ENCODE results near the gene MBOAT7.
"Not testable (repeated sequence)": the region's sequence is repeated elsewhere in the genome, so short reads cannot be mapped to it uniquely, and the experiment has no call there.

The MBOAT7 gene, protein sequence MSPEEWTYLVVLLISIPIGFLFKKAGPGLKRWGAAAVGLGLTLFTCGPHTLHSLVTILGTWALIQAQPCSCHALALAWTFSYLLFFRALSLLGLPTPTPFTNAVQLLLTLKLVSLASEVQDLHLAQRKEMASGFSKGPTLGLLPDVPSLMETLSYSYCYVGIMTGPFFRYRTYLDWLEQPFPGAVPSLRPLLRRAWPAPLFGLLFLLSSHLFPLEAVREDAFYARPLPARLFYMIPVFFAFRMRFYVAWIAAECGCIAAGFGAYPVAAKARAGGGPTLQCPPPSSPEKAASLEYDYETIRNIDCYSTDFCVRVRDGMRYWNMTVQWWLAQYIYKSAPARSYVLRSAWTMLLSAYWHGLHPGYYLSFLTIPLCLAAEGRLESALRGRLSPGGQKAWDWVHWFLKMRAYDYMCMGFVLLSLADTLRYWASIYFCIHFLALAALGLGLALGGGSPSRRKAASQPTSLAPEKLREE
- total RNA-seq = 47.5 to 65.6 (median 53.7) reads per million in 4 experiments

DNA sequence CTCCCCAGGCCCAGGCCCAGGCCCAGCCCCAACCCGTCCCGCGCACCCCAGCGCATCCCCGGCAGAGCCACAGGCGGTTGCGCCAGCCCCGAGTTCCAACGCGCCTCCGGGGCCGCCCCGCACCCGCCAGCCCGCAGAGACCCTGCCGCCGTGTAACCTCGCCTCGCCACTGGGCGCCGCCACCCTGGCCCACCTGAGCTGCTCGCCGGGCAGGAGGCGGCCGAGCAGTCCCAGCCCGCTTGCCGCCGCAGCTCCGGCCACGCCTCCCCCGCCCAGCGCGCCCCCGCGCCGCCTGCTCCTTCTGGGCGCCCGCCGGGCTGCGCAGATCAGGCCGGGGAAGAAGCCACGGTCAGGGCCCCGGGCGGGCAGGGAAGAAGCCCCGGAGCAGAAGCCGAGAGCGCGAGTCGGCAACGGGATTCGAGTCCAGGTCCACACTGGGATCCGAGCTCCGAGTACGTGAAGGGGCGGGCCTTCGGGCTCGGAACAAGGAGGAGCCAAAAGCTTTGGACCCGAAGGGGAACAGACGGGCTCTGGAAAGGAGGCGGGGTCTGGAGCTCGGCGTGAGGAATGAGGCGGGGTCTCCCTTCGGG is at the start of gene MBOAT7:
MBOAT7 (minus strand) TSS at position 436 of the 590 bp plus-strand sequence. CDS start 1,072 bp downstream, outside the sequence.
- peak; percentile 67 for DNase-seq

DNA sequence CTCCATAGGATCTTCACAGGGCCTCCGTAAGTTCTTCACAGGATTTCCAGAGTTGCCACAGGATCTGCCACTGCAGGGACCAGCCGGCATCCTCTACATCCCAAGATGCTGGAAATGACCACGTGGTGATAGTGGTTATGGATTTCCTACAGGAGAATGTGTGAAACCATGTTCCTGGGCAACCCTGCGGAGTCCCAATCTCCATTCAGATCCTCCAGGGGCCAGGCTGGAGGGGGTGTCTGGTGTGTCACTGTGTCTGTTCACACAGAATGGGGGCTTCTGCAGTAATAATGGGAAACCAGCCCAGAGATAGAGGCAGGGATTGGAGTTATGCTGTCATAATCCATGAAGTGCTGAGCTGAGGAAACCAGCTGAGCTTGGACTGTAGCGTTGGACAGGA is 44.6 kb upstream of the MBOAT7 start:
- DNase-seq = no peak

DNA sequence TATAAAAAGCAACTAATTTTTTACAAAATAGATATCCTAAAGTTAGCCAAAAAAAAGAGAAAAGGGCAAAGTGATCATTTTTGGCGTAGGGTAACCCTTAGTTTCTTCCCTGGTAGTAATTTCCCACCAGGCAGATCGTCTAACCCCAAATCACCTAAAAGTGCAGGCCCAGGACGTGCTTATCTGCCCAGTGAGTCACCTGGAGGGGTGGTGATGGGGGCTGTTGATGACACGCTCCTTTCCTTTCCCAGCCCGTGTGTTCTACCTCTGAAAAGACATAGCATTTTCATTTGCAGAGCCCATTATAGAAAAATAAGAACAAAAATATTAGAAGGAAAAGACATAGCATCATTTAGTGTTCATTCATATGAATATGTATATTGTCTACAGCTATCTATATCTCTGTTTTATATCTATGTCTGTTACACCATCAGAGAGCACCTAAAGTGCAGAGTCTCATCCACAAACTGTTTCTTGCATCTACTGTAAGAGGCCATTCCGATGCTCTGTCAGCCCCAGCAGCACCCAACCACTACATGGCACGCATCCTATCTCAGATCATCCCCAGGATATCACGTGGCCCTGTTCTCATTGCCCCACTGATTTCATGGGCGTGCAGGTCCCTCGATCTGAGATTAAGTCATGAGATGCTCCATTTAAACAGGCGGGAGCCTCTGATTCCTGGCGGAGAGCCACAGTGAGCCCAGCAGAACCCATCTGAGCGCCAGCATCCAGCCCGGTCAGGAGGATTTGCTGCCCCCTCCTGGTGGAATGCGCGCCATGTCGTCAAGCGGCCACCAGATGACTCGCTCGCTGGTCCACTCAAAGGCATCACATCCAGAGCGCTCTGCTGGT is 41.9 kb upstream of the MBOAT7 start:
- DNase-seq = peak; percentile 70

DNA sequence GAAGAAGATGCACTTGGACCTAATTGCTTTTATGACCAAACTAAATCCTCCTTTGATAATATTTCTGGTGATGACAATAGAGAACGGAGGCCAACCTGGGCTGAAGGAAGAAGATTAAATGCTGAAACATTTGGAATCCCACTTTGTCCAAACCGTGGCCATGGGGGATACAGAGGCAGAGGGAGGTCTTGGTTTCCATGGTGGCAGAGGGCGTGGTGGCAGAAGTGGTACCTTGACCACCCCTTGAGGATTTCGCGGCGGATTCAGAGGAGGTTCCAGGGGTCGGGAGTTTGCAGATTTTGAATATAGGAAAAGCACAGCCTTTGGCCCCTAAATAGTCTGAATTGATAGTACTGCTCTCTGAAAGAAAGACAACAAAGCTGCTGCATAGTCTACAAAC is 40.7 kb upstream of the MBOAT7 start:
- no peak for DNase-seq

DNA sequence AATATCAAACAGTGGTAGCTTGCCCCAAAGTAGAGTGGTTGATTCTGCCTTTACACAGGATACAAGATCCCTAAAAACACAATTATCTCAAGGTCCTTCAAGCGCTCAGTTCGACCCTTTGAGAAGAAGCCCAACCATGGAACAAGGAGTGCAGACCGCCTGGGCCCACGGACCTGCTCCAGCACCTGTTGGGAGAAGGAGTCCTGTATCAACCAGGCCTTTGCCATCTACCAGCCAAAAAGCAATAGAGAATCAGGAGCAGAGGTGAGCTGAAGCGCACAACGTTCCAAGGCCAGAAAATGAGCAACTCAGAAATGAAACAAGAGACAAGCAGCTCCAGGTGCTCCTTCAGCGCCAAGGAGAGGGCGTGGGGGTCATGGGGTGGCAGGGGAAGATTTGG is 39.8 kb upstream of the MBOAT7 start:
- DNase-seq = no peak

DNA sequence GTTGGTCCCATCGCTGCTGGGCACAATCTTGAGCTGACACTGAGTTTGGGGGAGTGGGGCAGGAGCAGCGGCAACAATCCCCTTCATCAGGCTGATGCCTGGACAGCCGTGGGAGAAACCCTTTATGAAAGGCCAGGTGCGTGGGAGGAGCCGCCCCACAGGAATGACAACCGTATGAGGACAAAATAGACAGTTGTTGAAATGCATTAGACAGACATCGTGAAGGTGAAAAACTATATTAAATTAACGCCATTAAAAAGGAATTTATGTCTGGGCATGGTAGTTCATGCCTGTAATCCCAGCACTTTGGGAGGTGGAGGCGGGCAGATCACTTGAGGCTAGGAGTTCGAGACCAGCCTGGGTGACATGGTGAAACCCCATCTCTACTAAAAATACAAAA is 35.2 kb upstream of the MBOAT7 start:
- DNase-seq = not testable (repeated sequence)

DNA sequence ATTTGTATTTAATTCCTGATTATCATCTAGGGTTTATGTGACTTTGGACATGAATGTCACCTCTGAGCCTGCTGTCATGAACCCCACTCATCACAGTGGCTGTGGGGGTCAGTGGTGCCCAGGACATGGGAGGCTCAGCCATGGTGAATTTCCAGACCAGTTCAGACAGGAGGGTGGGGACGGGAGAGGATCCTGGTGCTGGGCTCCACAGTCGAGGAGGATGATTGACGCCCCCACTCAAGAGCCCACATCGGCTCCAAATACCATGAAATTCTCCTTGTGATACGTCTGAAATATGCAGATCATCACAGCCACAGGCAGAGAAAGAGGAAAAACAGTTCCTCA is 34.5 kb upstream of the MBOAT7 start:
- not testable (repeated sequence) for DNase-seq

DNA sequence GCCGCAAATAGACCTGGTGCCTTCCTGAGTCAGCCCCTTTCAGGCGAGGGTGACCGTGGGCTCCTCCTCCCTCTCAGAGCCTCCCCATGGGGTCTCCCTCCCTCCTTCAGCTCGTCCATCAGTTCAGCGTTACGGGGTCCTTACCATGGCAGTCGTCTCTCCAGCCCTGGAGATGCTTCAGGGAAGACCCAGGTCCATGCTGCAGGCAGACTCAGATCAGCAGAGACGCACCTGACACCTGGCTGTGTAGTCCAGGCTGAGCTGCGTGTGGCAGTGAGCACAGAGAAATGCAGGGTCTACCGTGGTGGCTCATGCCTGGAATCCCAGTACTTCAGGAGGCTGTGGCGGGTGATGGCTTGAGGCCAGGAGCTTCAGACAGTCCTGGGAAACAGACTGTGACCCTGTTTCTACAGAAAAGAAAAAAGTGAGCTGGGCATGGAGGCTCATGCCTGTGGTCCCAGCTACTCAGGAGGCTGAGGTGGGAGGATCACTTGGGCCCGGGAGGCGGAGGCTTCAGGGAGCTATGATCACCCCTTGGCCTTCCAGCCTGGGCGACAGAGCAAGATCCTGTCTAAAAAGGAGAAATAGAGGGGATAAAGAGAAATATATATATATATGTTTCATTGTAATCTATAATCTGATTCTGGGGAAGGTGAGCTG is 34.0 kb upstream of the MBOAT7 start:
- DNase-seq = not testable (repeated sequence)

DNA sequence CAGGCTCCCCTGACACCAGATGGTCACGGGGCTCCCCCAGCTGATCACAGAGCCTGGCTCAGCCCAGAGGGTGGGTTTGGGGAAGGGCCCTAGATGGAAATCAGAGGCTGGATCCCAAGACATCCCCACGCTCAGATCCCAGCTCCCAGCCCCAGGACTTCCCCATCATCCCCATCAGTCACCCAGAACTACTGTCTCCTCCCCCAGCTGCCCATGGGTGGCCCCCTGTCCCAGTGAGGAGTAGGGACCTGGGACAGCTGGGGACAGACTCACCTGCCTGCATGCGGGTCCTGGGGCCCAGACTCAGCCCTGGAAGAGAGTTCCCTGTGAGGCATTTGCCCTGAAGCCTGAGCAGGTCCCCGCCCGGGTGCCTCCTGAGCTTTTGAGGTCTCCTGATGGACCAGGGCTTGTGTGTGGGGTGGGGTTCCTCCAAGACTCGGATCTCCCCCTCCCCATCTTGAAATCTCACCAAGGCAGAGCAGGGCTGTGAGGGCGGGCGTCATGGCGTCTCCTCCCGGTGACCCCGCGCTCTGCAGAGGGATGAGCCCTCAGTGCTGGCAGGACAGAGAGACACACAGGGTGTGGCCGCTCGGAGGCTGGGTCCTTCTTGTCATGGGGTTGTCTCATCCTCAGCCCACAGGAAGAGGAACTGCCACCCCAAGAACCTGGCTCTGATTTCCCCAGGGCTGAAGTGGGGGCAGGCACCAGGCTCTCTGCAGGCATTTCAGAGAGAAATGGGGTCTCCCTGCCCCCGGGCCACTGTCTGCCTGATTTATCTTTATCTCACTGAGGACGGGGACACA is 33.3 kb upstream of the MBOAT7 start, which contains the start of gene LILRB3:
LILRB3 (minus strand) TSS at position 534 of the 803 bp plus-strand sequence; CDS start at position 503, 31 bp downstream.
- not testable (repeated sequence) for DNase-seq

DNA sequence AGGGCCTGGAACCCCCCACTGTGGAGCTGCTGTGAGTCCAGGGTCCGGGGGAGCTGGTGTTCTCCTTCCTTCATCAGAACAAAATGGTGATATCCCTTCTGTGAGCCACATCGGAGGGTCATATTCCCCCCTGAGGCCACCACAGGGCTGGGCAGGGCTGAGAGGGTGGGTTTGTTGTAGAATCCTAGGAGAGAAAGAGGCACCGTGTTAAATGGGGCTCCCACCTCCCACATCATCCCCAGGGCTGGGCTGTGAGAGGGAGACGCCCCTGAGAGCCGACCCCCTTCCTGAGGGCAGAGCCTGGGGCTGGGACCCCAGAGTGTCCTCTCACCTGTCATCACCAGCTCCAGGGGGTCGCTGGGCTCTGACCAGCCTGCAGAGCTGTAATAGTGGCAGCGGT is 32.6 kb upstream of the MBOAT7 start:
- DNase-seq = not testable (repeated sequence)

DNA sequence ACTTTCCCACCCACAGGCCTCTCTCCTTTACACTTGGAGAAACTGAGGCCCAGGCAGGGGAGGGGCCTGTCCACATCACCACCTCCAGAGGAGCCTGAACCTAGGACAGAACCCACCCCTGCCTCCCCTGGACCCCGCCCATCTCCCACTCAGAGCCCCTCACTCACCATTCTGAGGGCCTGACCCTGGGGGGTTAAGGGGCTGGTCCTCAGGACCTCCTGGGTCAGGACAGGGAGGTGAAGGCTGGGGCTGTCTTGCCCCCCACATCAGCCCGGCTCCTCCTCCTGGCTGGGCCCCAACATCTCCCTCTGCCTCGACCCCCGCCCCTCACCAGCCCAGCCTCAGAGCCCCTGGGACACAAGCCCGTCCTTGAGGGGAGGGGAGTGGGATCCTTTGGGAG is 30.3 kb upstream of the MBOAT7 start:
- DNase-seq = not testable (repeated sequence)

DNA sequence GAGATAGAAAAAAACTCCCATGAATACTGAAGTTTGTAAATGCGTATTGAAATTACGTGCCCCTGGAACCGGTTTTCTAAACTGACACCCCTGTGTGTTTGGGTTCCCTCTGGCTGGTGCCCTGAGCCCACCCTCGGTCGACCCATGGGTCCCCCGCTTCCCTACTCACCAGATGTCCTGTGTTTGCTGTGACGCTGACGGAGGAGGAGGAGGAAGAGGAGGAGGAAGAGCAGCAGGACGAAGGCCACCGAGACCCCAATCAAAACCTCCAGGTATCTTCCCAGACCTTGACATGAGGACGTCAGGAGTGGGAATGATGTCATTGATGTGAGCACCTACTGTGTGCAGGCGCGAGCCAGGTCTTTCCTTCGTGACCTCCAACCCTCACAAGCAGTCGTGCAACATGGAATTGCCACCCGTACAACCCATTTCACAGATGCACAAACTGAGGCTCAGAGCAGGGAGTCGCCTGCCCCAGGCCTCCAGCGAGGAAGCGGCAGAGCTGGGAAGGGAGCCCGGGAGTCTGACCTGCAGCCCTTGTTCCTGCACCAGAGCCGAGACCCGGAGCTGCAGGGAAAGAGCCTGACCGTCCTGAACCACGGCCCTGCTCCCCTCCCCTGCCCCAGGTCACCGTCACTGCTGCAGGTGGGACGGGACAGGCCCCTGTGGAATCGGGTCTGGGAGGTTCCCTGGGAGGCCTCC is 29.7 kb upstream of the MBOAT7 start:
- no peak for DNase-seq

DNA sequence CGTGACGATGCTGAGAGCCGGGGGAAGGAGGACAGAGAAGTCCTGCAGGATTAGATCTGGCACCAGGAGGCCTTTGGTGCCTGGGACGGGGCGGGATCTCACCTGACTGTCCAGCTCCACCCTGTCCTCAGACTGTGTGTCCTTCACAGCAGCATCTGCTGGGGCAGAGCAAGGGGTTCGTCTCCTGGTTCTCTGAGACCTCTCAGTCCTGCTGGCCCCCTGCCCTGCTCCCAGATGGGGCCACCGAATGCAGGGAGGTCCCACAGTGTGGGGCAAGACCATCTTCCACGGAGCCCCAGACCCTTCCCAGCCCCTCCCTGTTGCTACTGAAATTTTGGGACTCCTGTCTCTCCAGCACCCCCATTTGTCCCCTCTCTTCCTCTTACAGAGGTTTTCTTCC is 28.9 kb upstream of the MBOAT7 start:
- DNase-seq = no peak

DNA sequence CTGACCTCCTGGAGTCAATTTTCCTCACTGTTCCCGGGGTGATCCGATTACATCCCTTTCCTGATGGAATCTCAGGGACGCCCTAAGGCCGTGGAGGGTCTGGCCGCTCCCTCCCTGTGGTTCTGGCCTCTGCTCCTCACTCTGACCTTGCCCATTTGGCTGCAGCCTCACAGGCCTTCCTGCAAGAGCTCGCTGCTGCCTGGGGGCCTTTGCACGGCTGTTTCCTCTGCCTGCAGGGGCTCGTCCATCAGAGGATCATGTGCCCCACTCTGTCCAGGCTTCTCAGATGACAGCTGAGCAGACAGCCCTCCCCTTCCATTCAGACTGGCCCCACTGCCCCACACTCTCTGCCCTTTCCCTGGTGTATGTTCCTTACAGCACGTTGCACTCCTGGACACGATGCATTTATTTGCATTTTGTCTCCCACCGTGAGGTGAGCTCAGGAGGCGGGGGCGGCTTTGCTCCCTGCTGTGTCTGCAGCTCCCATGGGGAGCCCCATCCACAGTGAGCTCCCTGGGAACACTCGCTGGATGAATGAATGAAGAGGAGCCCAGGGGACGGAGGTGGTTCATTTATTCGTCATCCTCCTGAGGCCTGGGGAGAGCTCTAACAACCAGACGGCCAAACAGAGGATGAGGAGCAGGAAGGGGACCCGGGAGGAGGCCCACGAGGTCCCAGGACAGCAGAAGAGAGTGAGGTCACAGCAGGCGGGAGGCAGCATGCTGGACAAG is 28.3 kb upstream of the MBOAT7 start:
- not testable (repeated sequence) for DNase-seq

DNA sequence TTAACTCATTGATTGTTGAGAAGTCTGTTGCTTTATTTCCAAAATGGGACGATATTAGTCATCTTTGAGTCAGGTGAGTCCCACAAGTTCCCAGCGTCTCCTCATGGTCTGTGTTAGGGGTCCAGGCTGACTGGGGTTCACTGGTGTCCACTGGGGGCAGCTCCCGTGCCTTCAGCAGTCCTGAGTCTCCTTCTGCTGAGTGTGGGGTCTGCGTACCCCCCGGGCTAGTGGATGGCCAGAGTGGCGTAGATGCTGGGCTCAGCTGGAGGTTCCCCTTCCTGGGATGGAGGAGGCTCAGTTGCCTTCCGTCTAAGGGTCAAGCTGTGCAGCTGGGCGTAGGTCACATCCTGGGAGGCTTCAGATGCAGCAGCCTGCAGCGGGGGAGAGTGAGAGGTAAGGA is 27.5 kb upstream of the MBOAT7 start:
- no peak for DNase-seq

DNA sequence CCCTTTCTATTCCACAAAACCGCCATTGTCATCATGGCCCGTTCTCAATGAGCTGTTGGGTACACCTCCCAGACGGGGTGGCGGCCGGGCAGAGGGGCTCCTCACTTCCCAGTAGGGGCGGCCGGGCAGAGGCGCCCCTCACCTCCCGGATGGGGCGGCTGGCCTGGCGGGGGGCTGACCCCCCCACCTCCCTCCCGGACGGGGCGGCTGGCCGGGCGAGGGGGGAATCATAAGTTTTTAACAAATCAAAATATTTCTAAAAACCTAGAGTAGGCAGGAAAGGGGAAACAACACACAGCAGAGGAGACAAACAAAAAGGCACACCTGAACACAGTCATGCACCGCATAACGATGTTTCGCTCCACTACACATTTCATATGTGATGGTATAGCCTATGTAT is 25.4 kb upstream of the MBOAT7 start:
- not testable (repeated sequence) for DNase-seq

DNA sequence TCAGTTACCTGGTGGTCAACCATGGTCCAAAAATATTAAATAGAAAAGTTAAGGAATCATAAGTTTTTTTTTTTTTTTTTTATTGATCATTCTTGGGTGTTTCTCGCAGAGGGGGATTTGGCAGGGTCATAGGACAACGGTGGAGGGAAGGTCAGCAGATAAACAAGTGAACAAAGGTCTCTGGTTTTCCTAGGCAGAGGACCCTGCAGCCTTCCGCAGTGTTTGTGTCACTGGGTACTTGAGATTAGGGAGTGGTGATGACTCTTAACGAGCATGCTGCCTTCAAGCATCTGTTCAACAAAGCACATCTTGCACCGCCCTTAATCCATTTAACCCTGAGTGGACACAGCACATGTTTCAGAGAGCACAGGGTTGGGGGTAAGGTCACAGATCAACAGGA is 24.8 kb upstream of the MBOAT7 start:
- not testable (repeated sequence) for DNase-seq

DNA sequence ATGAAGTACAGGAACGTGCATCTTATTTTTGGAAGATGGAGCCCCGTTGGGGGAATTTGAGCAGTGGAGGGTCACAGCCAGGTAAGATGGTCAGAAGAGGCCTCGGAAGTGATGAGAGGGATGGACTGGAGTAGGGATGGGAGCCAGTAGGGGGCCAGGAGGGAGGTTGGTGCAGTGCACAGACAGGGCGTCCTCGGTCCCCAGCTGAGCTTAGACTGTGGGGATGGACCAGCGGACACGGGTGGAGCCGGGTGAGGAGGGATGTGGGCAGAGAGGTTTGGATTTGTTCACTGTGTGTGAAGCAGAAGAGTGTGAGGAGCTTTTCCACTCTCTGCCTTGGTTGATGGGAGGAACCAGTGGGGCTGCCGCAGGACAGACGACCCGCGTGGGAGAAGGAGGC is 21.9 kb upstream of the MBOAT7 start:
- DNase-seq = no peak

DNA sequence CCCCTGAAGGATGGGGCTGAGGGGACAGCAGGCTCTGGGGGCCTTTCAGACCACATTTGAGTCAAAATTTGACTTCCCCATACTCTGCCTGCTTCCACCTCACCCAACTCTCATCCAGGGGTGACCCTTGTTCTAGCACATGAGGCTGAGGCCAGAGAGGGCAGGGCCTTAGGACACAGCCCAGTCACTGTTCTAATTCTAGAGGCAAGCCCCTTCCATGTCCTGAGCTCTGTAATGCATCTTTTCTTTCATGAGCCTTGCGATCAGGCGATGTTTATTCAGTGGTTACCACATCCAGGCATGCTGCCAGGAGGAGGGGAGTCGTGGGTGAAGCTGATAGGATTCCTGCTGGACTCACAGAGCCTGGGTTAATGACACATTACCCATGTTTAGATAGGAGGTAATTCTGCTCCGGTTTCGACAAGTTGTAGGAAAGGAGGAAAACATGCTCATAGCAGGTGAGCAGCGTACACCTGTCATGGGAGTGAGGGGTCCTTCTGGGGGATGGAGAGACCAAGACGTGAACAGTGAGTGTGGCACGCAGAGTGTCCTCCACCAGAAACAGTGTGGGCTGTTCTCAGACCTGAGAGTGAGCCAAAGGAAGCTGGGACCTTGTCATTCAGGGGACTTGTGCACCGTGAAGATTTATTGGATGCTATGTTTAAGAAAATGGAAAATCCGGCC is 20.6 kb upstream of the MBOAT7 start:
- DNase-seq = no peak

Data from effector CD8-positive, alpha-beta T cell (primary cell).